ENCODE data around the gene CALM1. TPM values are rescaled to one million over a fixed set of nuclear protein-coding genes. Genes with fewer than 3 reads are reported as not detected.
A peak's percentile ranks its signal among the peaks of the same experiment; 100 is the strongest.

Gene CALM1
- total RNA-seq, 1 experiment from 2014 or later: 373 TPM

- no peak for TF ChIP-seq ATF2 (CRISPR knock-in tag; IDR thresholded peaks at IDR 0.05; ENCODE audit: borderline replicate concordance, low read depth)
- TF ChIP-seq ATF3 (CRISPR knock-in tag; conservative IDR thresholded peaks at IDR 0.05): no peak
- no peak for TF ChIP-seq ZNF138 (CRISPR knock-in tag; conservative IDR thresholded peaks at IDR 0.05)
- TF ChIP-seq ZNF317 (CRISPR knock-in tag; IDR thresholded peaks at IDR 0.05; ENCODE audit: borderline replicate concordance, low read depth): no peak
- TF ChIP-seq ZMAT4 (CRISPR knock-in tag; IDR thresholded peaks at IDR 0.05): no peak
- no peak for TF ChIP-seq ZNF281 (CRISPR knock-in tag; IDR thresholded peaks at IDR 0.05)
- no peak for TF ChIP-seq PRRX2 (CRISPR knock-in tag; IDR thresholded peaks at IDR 0.05)
- TF ChIP-seq PREB (CRISPR knock-in tag; IDR thresholded peaks at IDR 0.05; ENCODE audit: borderline replicate concordance): no peak
- TF ChIP-seq NR3C1 (CRISPR knock-in tag; conservative IDR thresholded peaks at IDR 0.05; ENCODE audit: low read depth): no peak
Observed at GRCh38 chr14:90442388-90442787, 45.6 kb downstream of the CALM1 start (continued).

GRCh38 chr14:90443161-90444076 is 46.6 kb downstream of the CALM1 start:
- H3K36me3 Mint-ChIP-seq: peaks cover 9% of the 10 kb centered on the region
- ChIA-PET CTCF (interaction anchor here (1.0 to 2.0 kb wide), 2 partner anchors 11 to 44 kb away, joined by 5 to 10 read pairs; no protein-coding TSS in a partner anchor), POLR2A (no interaction called here)
- peaks cover 16% of the 10 kb centered on the region for H3K9me3 Mint-ChIP-seq
- H3K4me3 Mint-ChIP-seq: no peak overlapping the region
- no peak for DNase-seq (ENCODE audit: low spot score)
- peaks cover 63% of the 10 kb centered on the region for H3K4me1 Mint-ChIP-seq
- H3K27ac Mint-ChIP-seq: peak overlapping the region; percentile 67
- TF ChIP-seq SOX15 (CRISPR knock-in tag; IDR thresholded peaks at IDR 0.05) (no peak), ZNF138 (CRISPR knock-in tag; conservative IDR thresholded peaks at IDR 0.05) (no peak), RELA (CRISPR knock-in tag; IDR thresholded peaks at IDR 0.05; ENCODE audit: borderline replicate concordance) (no peak)
- no peaks in the 10 kb centered on the region for H3K27me3 Mint-ChIP-seq (ENCODE audit: low read depth)
- no peak for ATAC-seq

- H3K27ac Mint-ChIP-seq: no peak overlapping the region
- DNase-seq (ENCODE audit: low spot score): no peak
- POLR2A ChIA-PET: no interaction called here
- H3K9me3 Mint-ChIP-seq: peaks cover 16% of the 10 kb centered on the region
- H3K27me3 Mint-ChIP-seq (ENCODE audit: low read depth): no peaks in the 10 kb centered on the region
- H3K4me1 Mint-ChIP-seq: peaks cover 59% of the 10 kb centered on the region
- H3K4me3 Mint-ChIP-seq: no peak overlapping the region
- H3K36me3 Mint-ChIP-seq: peaks cover 9% of the 10 kb centered on the region
- no peak for ATAC-seq
- TF ChIP-seq MYBL2 (CRISPR knock-in tag; IDR thresholded peaks at IDR 0.05) (no peak), ZNF512 (CRISPR knock-in tag; IDR thresholded peaks at IDR 0.05; ENCODE audit: borderline replicate concordance) (0 out of 2 replicates have a peak, but pooled peaks have one; percentile 82)
- CTCF ChIA-PET: interaction anchor here (1.0 to 2.0 kb wide), 2 partner anchors 11 to 45 kb away, joined by 5 to 10 read pairs; no protein-coding TSS in a partner anchor
Observed at GRCh38 chr14:90444077-90444696, 47.4 kb downstream of the CALM1 start.
